Osteoblast (primary cell): ENCODE measurements around the gene HIP1R. TPM values are rescaled to one million over a fixed set of nuclear protein-coding genes. Genes with fewer than 3 reads are reported as not detected.
"Not testable (repeated sequence)": the region's sequence is repeated elsewhere in the genome, so short reads cannot be mapped to it uniquely, and the experiment has no call there.

ENCODE experiments used
- DNase-seq: peaks from one replicate; pipeline ENCODE4 v3.0.0; 2011; ENCODE audit warnings: low spot score, mixed read lengths; ENCODE audit not compliant: insufficient read length; ENCODE audit errors: missing footprints
- H2AFZ ChIP-seq: 2 replicates; pipeline ENCODE4 v1.6.0; 2011; ENCODE audit warnings: mild to moderate bottlenecking, low read length
- H3K27ac ChIP-seq: 2 replicates; pipeline ENCODE4 v1.5.1; 2011; ENCODE audit warnings: mild to moderate bottlenecking, low read depth, low read length, moderate library complexity
- H3K27me3 ChIP-seq: 2 replicates; pipeline ENCODE4 v1.6.0; 2012; ENCODE audit warnings: mild to moderate bottlenecking, control low read depth, inconsistent platforms, low read length, moderate library complexity; ENCODE audit not compliant: insufficient read depth
- H3K36me3 ChIP-seq: 2 replicates; pipeline ENCODE4 v1.5.1; 2011; ENCODE audit warnings: mild to moderate bottlenecking, low read length, control low read depth, moderate library complexity; ENCODE audit not compliant: insufficient read depth
- H3K4me1 ChIP-seq: 2 replicates; pipeline ENCODE4 v1.5.1; 2011; ENCODE audit warnings: mild to moderate bottlenecking, low read length, control low read depth, moderate library complexity; ENCODE audit not compliant: insufficient read depth
- H3K4me2 ChIP-seq: 2 replicates; pipeline ENCODE4 v1.6.0; 2011; ENCODE audit warnings: mild to moderate bottlenecking, low read length; ENCODE audit not compliant: insufficient read depth
- H3K4me3 ChIP-seq: fragments of 200-600 bp; sonication (generic); 3 replicates; pipeline ENCODE4 v1.5.1; 2012; ENCODE audit warnings: mild to moderate bottlenecking, low read length, inconsistent platforms; ENCODE audit not compliant: insufficient read depth
- H3K79me2 ChIP-seq: 2 replicates; pipeline ENCODE4 v1.6.0; 2012; ENCODE audit warnings: mild to moderate bottlenecking, low read length, control low read depth, inconsistent platforms; ENCODE audit not compliant: insufficient read depth
- H3K9me3 ChIP-seq: 2 replicates; pipeline ENCODE4 v1.5.1; 2011; ENCODE audit warnings: low read depth, low read length, control low read depth
- H4K20me1 ChIP-seq: 2 replicates; pipeline ENCODE4 v1.6.0; 2012; ENCODE audit warnings: mild to moderate bottlenecking, low read length, control low read depth; ENCODE audit not compliant: insufficient read depth
- CTCF ChIP-seq: IDR thresholded peaks from 2 replicates; pipeline ENCODE4 v1.5.1; 2011; ENCODE audit warnings: mild to moderate bottlenecking, low read depth, low read length, moderate library complexity; ENCODE audit errors: extremely low read depth
- total RNA-seq: library from RNA; depleted of rRNA; stranded (reverse); fragments of >200 nt; gene quantifications from 2 replicates; pipeline ENCODE4 v1.2.3, GENCODE V29; 2012

HIP1R gene
- total RNA-seq, 1 donor, result 21.0 TPM

- Histone ChIP-seq H3K36me3 (peaks cover 28% of the 10 kb centered on the region), H3K9me3 (no peaks in the 10 kb centered on the region), H3K27me3 (no peaks in the 10 kb centered on the region), H3K79me2 (peaks cover 93% of the 10 kb centered on the region), H3K4me1 (peaks cover 19% of the 10 kb centered on the region), H3K27ac (no peak overlapping the region), H3K4me2 (no peak overlapping the region), H4K20me1 (peaks cover 41% of the 10 kb centered on the region), H2AFZ (no peak overlapping the region), H3K4me3 (no peak overlapping the region)
- no peak for TF ChIP-seq CTCF
- DNase-seq, result no peak
These were observed 37.6 kb downstream of the HIP1R start for GRCh38 chr12:122872815-122873361.

- Histone ChIP-seq H2AFZ (no peak overlapping the region), H3K4me2 (no peak overlapping the region), H3K27ac (no peak overlapping the region), H3K4me3 (no peak overlapping the region), H3K79me2 (peaks cover 97% of the 10 kb centered on the region), H3K27me3 (no peaks in the 10 kb centered on the region), H3K36me3 (peaks cover 26% of the 10 kb centered on the region), H3K4me1 (peaks cover 19% of the 10 kb centered on the region), H4K20me1 (peaks cover 41% of the 10 kb centered on the region), H3K9me3 (no peaks in the 10 kb centered on the region)
- no peak for TF ChIP-seq CTCF
- DNase-seq, result no peak
These were observed 38.3 kb downstream of the HIP1R start for GRCh38 chr12:122873540-122873939.

GRCh38 chr12:122874081-122874480 is 38.8 kb downstream of the HIP1R start:
- Histone ChIP-seq H3K36me3 (peaks cover 21% of the 10 kb centered on the region), H3K27ac (no peak overlapping the region), H3K79me2 (peaks cover 99% of the 10 kb centered on the region), H2AFZ (no peak overlapping the region), H3K9me3 (no peaks in the 10 kb centered on the region), H4K20me1 (peaks cover 45% of the 10 kb centered on the region), H3K4me3 (no peak overlapping the region), H3K4me2 (no peak overlapping the region), H3K27me3 (no peaks in the 10 kb centered on the region), H3K4me1 (peaks cover 19% of the 10 kb centered on the region)
- DNase-seq, result no peak
- TF ChIP-seq CTCF, result no peak

GRCh38 chr12:122875590-122876220 is 40.4 kb downstream of the HIP1R start:
- no peaks in the 10 kb centered on the region for H3K9me3 ChIP-seq
- DNase-seq, result no peak
- H3K27me3 ChIP-seq, result no peaks in the 10 kb centered on the region
- H3K27ac ChIP-seq, result peak overlapping the region; percentile 23
- TF ChIP-seq CTCF, result no peak
- H3K79me2 ChIP-seq, result peaks cover 100% of the 10 kb centered on the region
- peaks cover 33% of the 10 kb centered on the region for H3K4me1 ChIP-seq
- H4K20me1 ChIP-seq, result peaks cover 57% of the 10 kb centered on the region
- H2AFZ ChIP-seq, result no peak overlapping the region
- H3K4me3 ChIP-seq, result no peak overlapping the region
- H3K36me3 ChIP-seq, result peaks cover 5% of the 10 kb centered on the region
- no peak overlapping the region for H3K4me2 ChIP-seq

GRCh38 chr12:122876281-122876680 is 41.0 kb downstream of the HIP1R start:
- not testable (repeated sequence) for H2AFZ ChIP-seq, H3K36me3 ChIP-seq, H3K4me2 ChIP-seq, DNase-seq, H3K4me3 ChIP-seq, H3K27me3 ChIP-seq, H3K9me3 ChIP-seq
- Histone ChIP-seq H3K79me2 (peaks cover 100% of the 10 kb centered on the region), H3K27ac (peak overlapping the region; percentile 23), H3K4me1 (peaks cover 34% of the 10 kb centered on the region), H4K20me1 (peaks cover 61% of the 10 kb centered on the region)
